ENCODE results near the gene CR1.
"Not testable (repeated sequence)": the region's sequence is repeated elsewhere in the genome, so short reads cannot be mapped to it uniquely, and the experiment has no call there.

The CR1 gene

GRCh38 chr1:207495801-207496792, at the start of gene CR1:
CR1 (plus strand) TSS chr1:207496157; CDS start chr1:207496268, 111 bp downstream.
- DNase-seq = no peak

DNA sequence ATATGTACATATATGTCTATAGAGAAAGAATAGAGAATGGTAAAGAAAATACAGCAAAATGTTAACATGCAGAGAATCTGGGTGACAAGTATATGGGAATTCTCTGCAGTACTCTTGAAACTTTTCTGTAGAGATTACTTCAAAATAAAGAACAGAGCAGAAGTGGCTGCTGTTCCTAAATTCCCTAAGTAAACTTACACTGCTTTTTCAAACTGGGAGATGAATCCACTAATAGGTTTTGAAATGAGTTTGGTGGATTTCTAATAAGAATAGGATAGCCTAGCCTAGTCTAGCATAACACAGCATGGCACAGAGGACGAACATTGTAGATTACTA, 42.3 kb upstream of the CR1 start:
- DNase-seq = no peak

DNA sequence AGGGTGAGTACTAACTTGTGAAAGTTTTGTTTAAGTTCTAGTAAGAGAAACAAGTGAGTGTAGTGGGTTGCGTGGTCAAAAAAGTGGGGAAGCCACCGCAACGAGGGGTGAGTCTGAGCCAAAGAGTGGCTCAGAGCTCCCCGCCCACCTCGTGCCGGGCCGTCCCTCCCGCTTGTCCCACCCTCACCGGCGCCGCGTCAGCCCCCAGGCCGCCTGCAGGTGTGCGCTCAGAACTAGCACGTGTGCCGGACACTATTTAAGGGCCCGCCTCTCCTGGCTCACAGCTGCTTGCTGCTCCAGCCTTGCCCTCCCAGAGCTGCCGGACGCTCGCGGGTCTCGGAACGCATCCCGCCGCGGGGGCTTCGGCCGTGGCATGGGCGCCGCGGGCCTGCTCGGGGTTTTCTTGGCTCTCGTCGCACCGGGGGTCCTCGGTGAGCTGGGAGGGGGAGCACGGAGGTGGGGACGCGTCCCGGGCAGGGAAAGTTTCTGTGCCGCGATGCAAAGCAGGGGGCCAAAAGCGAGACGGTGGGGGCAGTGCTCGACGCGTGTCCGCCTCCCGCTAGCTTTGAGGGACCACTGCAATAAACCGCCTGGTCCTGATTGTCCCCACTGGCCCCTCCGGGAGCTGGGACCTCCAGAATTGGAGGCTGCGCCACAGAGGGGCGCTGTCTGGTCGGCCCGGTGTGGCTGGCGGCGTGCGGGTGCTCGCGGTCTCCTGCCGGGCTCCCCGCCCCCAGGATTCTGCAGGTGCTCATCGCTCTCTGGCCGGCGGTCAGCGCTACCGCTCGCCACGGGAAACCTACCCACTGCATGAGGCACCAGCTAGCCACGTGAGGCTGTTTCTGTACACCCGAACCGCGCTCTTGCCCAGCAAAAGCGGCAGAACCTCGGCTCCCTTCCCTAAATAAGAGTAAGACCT, 41.7 kb upstream of the CR1 start, which contains the start of gene CR2:
Gene CR2, plus strand, starts transcription at position 283 of the 919 bp plus-strand sequence. Its CDS starts 91 bp downstream, at position 374.
- DNase-seq = no peak

- no peak for DNase-seq
These were observed 40.7 kb upstream of the CR1 start for GRCh38 chr1:207455183-207455754.

DNA sequence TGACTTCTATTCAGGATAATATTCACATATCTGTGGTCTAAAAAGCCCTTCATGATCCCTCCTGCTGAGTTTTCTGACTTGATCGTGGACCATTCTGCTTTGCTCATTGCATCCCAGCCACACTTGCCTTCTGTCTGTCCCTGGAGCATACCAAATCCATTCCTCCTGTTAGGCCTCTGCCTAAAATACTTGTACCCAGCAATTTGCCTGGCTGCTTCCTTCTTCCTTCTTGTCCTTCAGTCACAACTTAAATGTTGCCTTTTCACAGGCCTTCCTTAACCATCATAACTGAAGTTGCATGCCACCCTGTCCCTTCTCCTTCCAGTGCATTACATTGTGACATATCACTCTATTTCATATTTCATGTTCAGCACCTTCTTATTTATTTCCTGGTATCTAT, 37.5 kb upstream of the CR1 start:
- no peak for DNase-seq

DNA sequence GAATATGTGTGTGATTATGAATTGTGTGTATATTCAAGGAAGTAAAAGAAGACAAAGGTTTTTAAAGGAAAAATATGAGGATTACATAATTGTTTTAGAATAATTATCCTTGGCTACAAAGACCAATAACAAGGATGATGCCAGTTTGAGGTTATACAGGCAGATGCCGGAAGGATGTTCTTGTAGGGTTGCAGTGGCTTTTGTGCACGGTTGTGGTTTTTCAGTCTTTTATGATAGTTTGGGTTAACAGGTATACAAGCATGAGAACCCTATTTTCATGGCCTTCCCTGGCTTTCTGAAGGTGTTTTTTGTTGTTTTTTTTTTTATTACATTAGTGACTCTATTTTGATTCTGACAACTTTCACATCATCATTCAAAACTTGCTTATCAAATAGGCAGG, 36.9 kb upstream of the CR1 start:
- no peak for DNase-seq

GRCh38 chr1:207461649-207462048, 34.3 kb upstream of the CR1 start:
- no peak for DNase-seq

DNA sequence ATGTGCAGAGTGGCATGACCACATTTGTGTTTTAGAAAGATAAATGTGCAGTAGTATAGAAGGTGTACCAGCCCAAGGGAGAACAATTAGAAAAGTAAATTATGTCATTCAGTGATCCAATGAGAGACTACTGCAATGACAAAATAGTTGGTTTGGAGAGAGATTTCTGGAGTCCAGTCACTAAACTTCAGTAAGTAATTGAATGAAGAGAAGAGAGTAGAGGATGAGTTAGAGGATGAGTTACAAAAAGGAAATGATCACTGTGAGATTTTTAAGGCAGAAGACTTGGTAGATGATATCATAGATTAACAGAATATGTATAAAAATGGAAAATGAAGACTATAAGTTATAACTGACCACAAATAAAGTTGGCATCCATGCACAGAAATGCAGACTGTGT, 33.4 kb upstream of the CR1 start:
- no peak for DNase-seq

- no peak for DNase-seq
These were observed 32.9 kb upstream of the CR1 start for GRCh38 chr1:207463021-207463420.

GRCh38 chr1:207463571-207463970, 32.4 kb upstream of the CR1 start:
- DNase-seq = no peak

- DNase-seq = no peak
These were observed 25.0 kb upstream of the CR1 start for GRCh38 chr1:207470927-207471326.

DNA sequence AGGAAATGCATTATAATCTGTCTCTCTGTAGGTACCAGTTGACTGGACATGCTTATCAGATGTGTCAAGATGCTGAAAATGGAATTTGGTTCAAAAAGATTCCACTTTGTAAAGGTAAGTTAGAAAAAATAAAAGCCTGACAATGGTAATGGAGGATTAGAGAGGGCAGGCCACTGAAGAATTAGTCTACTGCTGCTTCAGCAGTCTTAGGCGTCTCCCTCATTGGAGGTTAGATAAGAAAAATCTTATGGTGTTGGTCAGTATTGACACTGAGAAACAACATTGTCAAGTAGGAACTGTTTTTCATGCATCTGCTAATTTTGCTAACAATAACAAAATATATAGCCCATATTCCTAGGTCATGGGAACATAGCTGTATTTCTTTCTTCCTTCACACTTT, 21.7 kb upstream of the CR1 start:
- DNase-seq = no peak

- no peak for DNase-seq
These were observed 9.8 kb upstream of the CR1 start for GRCh38 chr1:207486198-207486597.

DNA sequence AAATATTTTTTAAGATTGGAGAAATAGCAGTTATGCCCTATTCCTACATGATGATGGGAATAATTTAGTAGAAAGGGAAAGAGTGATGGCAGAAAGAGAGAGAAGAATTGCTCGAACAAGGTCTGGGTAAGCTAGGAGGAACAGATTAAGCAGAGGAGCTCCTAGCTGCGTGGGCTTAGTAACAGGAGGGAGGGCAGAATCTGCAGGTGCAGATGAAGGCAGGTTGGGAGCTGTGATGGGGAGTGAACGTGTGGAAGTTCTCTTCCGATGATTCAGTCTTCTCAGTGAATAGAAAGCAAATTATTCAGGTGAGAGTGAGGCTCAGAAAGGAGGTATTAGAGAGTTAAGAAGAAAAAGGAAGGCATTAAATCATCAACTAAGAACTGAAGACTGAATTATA, 8.3 kb upstream of the CR1 start:
- DNase-seq = no peak

- no peak for DNase-seq
These were observed 2.7 kb upstream of the CR1 start for GRCh38 chr1:207493212-207493611.

DNA sequence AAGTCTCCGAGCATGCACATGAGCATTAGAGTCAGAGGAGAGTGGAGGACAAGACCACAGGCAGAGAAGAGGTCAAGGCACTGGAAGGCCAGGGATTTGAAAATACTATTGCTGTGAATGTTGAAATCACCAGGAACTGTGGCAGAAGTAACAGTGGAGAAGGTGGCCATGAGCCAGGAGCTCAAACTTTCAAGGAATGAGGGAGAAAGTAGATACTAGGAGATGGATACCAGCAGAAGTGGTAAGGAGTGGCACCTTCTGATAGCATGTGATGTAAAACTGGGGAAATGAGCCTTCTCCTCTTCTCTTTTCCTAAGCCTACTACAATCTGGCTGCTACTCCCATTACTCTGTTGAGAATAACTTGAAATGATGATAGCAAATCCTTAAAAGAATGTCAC, 1.8 kb upstream of the CR1 start:
- no peak for DNase-seq

DNA sequence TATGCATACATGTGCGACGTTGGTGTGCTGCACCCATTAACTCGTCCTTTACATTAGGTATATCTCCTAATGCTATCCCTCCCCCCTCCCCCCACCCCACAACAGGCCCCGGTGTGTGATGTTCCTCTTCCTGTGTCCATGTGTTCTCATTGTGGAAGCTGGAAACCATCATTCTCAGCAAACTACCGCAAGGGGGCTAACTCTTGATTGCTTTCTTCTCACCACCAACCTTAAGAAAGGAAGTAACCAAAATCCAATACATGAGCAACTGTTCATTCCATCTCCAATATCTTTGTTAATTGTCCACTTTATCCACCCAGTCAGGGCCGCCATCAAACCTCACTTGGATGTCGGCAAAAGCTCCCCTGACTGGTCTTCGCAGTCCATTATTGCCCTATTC, 676 bp upstream of the CR1 start:
- DNase-seq = not testable (repeated sequence)

- no peak for DNase-seq
These were observed 2.0 kb downstream of the CR1 start for GRCh38 chr1:207497941-207498340.

- peak; percentile 2 for DNase-seq
These were observed 3.6 kb downstream of the CR1 start for GRCh38 chr1:207499573-207499972.

DNA sequence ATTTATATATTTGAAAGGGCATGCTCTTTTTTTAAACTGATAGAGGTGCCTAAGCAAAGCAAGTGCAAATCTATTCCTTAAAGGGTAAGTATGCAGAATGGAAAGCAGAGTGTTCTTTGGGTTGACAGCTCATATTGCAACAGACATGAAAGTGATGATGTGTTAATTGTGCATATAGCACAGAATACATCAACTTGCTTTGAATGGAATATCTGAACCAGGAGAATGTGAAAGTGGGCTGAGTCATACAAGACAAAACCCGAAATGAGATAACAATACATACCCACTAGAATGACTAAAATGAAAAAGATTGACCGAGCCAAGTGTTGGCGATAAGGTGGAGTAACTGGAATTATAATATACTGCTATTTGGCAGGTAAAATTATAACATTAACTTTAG, 4.3 kb downstream of the CR1 start:
- DNase-seq = no peak

- no peak for DNase-seq
These were observed 5.1 kb downstream of the CR1 start for GRCh38 chr1:207501071-207501470.

- no peak for DNase-seq
These were observed 6.8 kb downstream of the CR1 start for GRCh38 chr1:207502726-207503125.

DNA sequence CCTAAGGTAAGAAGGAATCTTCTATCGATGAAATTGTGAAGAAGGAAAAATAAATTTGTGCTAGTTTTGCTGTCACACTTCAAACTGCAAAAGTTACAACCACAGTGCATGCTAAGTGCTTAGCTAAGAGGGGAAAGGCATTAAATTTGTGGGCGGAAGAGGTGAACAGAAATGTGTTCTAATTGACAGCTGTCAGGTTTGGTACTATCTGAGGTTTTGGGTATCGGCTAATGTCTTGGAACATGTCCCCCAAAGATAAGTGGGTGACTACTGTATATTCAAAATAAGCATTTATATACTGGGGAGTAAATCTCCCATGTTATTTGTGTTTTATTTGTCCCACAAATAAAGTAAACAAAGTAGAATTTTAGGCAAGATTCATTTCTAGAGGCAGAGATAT, 8.0 kb downstream of the CR1 start:
- DNase-seq = no peak
